GM13977 (cell line): ENCODE results near the gene HBS1L.
A peak's percentile ranks its signal among the peaks of the same experiment; 100 is the strongest.

Experiments used
- DNase-seq: peaks from one replicate; pipeline ENCODE4 v3.0.0; 2012; ENCODE audit warnings: low spot score
- in situ Hi-C: fragments of 300-500 bp; cut with MboI; formaldehyde crosslinking; loops from one replicate; pipeline ENCODE4 v1.12.0; 2022; ENCODE audit warnings: low sequenced_read_pairs, low pct_unique_long_range_greater_than_20kb, mixed read lengths, inconsistent platforms; ENCODE audit not compliant: unreplicated experiment
- TF ChIP-seq, protein P1 (sequence below): IDR thresholded peaks from 2 replicates; pipeline ENCODE4 v1.5.1; 2012; ENCODE audit warnings: mild to moderate bottlenecking, control low read depth; ENCODE audit not compliant: insufficient read depth; ENCODE audit errors: extremely low read depth, missing control alignments

HBS1L gene

GRCh38 chr6:135021310-135022049 is 33.1 kb downstream of the HBS1L start:
- in situ Hi-C loops, result loop anchor here (25.0 kb wide), 1 partner anchor 416 kb away; no protein-coding TSS in a partner anchor
- TF ChIP-seq, protein P1, sequence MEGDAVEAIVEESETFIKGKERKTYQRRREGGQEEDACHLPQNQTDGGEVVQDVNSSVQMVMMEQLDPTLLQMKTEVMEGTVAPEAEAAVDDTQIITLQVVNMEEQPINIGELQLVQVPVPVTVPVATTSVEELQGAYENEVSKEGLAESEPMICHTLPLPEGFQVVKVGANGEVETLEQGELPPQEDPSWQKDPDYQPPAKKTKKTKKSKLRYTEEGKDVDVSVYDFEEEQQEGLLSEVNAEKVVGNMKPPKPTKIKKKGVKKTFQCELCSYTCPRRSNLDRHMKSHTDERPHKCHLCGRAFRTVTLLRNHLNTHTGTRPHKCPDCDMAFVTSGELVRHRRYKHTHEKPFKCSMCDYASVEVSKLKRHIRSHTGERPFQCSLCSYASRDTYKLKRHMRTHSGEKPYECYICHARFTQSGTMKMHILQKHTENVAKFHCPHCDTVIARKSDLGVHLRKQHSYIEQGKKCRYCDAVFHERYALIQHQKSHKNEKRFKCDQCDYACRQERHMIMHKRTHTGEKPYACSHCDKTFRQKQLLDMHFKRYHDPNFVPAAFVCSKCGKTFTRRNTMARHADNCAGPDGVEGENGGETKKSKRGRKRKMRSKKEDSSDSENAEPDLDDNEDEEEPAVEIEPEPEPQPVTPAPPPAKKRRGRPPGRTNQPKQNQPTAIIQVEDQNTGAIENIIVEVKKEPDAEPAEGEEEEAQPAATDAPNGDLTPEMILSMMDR, result no peak
- peak; percentile 16 for DNase-seq

GRCh38 chr6:135018941-135019340 is 35.7 kb downstream of the HBS1L start:
- in situ Hi-C loops, result loop anchor here (25.0 kb wide), 1 partner anchor 418 kb away; no protein-coding TSS in a partner anchor
- DNase-seq, result no peak
- TF ChIP-seq, protein P1, result no peak

DNA sequence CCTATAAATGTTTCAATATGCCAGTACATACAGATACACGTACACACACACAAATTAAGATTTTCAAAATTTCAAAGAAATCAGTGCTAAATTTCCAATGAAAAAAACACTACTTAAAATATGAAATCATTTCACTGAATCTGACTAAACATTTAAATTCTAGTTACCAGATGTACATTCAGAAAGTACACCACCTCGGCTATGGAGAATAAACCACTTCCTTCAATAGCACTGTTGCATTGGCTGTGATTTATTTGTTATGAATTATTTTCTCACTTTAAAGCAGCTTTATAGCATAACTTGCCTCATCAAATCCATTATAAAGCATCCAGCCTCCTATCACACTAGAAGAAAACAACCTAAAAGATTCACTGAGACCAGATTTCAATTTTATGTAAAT is 36.6 kb downstream of the HBS1L start:
- no peak for DNase-seq
- TF ChIP-seq, protein P1, result no peak
- in situ Hi-C loops, result loop anchor here (25.0 kb wide), 1 partner anchor 419 kb away; no protein-coding TSS in a partner anchor

DNA sequence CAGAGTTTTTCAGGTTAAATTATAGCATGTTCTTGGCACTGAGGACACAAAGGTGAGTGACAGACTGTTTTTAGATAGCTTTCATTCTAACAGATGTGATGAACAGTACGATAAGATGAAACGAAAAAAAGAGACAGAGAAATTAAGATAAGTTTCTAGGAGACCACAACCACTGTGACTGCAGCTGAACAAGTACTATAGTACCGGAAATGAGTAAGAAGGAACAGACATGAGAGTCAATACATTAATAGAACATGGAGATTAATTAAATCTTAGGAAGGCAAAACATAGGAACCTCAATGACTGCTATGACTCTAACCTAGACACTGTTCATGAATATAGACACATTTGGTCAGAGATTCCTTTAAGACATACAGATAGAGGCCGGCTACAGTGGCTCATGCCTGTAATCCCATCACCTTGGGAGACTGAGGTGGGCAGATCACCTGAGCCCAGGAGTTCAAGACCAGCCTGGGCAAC is 40.2 kb downstream of the HBS1L start:
- DNase-seq, result peak; percentile 50
- TF ChIP-seq, protein P1, result no peak
- in situ Hi-C loops, result loop anchor here (25.0 kb wide), 1 partner anchor 423 kb away; no protein-coding TSS in a partner anchor

- no peak for DNase-seq
- in situ Hi-C loops, result loop anchor here (25.0 kb wide), 1 partner anchor 424 kb away; no protein-coding TSS in a partner anchor
- TF ChIP-seq, protein P1, result no peak
Measured at GRCh38 chr6:135013211-135013610, 41.4 kb downstream of the HBS1L start.

- TF ChIP-seq, protein P1, result no peak
- DNase-seq, result no peak
- in situ Hi-C loops, result loop anchor here (25.0 kb wide), 1 partner anchor 425 kb away; no protein-coding TSS in a partner anchor
Measured at GRCh38 chr6:135012764-135013163, 41.9 kb downstream of the HBS1L start.
